ENCODE results near the gene LMNB1. TPM values are rescaled to one million over a fixed set of nuclear protein-coding genes. Genes with fewer than 3 reads are reported as not detected.
"Not testable (repeated sequence)": the region's sequence is repeated elsewhere in the genome, so short reads cannot be mapped to it uniquely, and the experiment has no call there.

LMNB1 gene, protein sequence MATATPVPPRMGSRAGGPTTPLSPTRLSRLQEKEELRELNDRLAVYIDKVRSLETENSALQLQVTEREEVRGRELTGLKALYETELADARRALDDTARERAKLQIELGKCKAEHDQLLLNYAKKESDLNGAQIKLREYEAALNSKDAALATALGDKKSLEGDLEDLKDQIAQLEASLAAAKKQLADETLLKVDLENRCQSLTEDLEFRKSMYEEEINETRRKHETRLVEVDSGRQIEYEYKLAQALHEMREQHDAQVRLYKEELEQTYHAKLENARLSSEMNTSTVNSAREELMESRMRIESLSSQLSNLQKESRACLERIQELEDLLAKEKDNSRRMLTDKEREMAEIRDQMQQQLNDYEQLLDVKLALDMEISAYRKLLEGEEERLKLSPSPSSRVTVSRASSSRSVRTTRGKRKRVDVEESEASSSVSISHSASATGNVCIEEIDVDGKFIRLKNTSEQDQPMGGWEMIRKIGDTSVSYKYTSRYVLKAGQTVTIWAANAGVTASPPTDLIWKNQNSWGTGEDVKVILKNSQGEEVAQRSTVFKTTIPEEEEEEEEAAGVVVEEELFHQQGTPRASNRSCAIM
- total RNA-seq (2012; rRNA removed), result 48.9 and 51.3 TPM in 2 replicates

DNA sequence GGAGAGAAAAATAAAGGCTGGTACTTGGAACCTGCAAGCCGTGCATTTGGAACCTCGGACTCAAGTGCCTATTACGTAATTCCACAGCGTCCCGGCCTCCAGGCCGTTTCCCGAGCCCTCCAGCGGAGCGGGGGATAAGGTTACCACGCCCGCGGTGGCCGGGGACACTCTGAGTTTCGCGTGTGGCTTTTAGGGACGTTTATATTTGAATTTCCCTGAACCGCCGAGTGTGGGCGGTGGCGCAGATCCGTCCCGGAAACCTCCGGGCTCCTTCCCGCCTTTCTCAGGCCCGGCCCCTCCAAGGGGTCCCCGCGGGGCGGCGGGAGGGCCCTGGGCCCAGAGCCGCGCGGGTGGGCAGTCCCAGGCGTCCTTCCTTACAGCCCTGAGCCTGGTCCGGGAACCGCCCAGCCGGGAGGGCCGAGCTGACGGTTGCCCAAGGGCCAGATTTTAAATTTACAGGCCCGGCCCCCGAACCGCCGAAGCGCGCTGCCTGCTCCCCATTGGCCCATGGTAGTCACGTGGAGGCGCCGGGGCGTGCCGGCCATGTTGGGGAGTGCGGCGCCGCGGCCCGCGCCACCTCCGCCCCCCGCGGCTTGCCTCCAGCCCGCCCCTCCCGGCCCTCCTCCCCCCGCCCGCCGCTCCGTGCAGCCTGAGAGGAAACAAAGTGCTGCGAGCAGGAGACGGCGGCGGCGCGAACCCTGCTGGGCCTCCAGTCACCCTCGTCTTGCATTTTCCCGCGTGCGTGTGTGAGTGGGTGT is at the start of gene LMNB1:
TSS of gene LMNB1 (plus strand) at position 638 of the 758 bp plus-strand sequence. CDS start 373 bp downstream, outside the sequence.
- Histone ChIP-seq H3K4me1 (ENCODE audit: control insufficient read depth, insufficient read depth, low read length) (peaks cover 13% of the 10 kb centered on the region), H3K27me3 (ENCODE audit: control insufficient read depth, insufficient read depth, low read length) (no peaks in the 10 kb centered on the region), H3K36me3 (ENCODE audit: insufficient read depth, low read length) (no peaks in the 10 kb centered on the region), H3K9me3 (replicated peaks; ENCODE audit: low read length) (no peaks in the 10 kb centered on the region), H3K9ac (ENCODE audit: low read depth, low read length) (peak within 1 kb of the TSS; percentile 93), H3K4me2 (ENCODE audit: low read length) (peak within 1 kb of the TSS; percentile 94), H3K4me3 (ENCODE audit: low read length) (peak within 1 kb of the TSS; percentile 77)

DNA sequence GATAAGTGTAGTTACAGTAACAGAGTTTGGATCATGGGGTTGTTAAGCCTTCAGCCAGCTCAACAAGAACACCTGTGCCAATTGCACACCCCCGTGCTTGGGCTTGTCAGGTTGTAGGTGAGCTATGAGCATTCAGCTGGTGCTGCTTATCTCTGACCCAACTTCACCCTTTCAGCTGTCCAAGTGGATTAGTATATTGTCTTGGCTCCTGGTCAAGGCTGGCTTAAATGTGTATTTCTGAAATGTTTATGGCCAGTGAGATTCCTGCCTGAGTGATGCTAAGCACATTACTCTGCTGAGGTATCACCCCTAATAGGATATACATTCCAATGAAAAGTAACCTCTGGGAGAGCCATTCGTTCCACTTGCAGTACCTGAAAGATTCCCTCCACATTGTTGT is 44.2 kb upstream of the LMNB1 start:
- Histone ChIP-seq H3K36me3 (ENCODE audit: insufficient read depth, low read length) (no peaks in the 10 kb centered on the region), H3K9me3 (replicated peaks; ENCODE audit: low read length) (no peaks in the 10 kb centered on the region), H3K27me3 (ENCODE audit: control insufficient read depth, insufficient read depth, low read length) (peaks cover 19% of the 10 kb centered on the region)

GRCh38 chr5:126734573-126734972 is 42.4 kb upstream of the LMNB1 start:
- H3K27me3 ChIP-seq (ENCODE audit: control insufficient read depth, insufficient read depth, low read length), result peaks cover 19% of the 10 kb centered on the region
- not testable (repeated sequence) for H3K9ac ChIP-seq (ENCODE audit: low read depth, low read length); H3K36me3 ChIP-seq (ENCODE audit: insufficient read depth, low read length); H3K4me1 ChIP-seq (ENCODE audit: control insufficient read depth, insufficient read depth, low read length); H3K4me3 ChIP-seq (ENCODE audit: low read length); H3K9me3 ChIP-seq (replicated peaks; ENCODE audit: low read length); H3K4me2 ChIP-seq (ENCODE audit: low read length)

More for the DNA sequence above, 44.2 kb upstream of the LMNB1 start:
- no peak overlapping the region for H3K4me3 ChIP-seq (ENCODE audit: low read length)
- no peak overlapping the region for H3K9ac ChIP-seq (ENCODE audit: low read depth, low read length)
- H3K4me1 ChIP-seq (ENCODE audit: control insufficient read depth, insufficient read depth, low read length), result no peaks in the 10 kb centered on the region
- no peak overlapping the region for H3K4me2 ChIP-seq (ENCODE audit: low read length)

DNA sequence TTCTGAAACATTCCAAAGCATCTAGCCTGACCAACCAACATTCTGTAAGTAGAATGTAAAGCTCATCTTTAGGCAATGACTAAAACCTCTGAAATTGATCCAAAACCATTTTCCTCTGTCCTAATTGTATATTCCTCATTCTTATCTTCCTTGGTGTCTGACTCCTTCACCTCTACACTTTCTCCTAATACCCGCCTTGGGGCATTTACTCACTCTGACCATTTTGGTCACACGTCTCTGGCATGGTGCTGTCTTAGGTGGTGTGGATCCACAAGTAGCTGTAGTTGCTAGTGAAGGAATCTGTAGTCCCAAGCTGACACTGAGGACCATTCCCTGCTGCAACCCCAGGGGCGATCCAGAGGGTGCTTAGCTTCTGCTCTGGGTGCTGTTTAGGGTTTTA is 40.8 kb upstream of the LMNB1 start:
- H3K4me3 ChIP-seq (ENCODE audit: low read length), result no peak overlapping the region
- no peaks in the 10 kb centered on the region for H3K4me1 ChIP-seq (ENCODE audit: control insufficient read depth, insufficient read depth, low read length)
- H3K4me2 ChIP-seq (ENCODE audit: low read length), result no peak overlapping the region
- H3K27me3 ChIP-seq (ENCODE audit: control insufficient read depth, insufficient read depth, low read length), result peaks cover 13% of the 10 kb centered on the region
- no peaks in the 10 kb centered on the region for H3K9me3 ChIP-seq (replicated peaks; ENCODE audit: low read length)
- no peaks in the 10 kb centered on the region for H3K36me3 ChIP-seq (ENCODE audit: insufficient read depth, low read length)
- no peak overlapping the region for H3K9ac ChIP-seq (ENCODE audit: low read depth, low read length)

DNA sequence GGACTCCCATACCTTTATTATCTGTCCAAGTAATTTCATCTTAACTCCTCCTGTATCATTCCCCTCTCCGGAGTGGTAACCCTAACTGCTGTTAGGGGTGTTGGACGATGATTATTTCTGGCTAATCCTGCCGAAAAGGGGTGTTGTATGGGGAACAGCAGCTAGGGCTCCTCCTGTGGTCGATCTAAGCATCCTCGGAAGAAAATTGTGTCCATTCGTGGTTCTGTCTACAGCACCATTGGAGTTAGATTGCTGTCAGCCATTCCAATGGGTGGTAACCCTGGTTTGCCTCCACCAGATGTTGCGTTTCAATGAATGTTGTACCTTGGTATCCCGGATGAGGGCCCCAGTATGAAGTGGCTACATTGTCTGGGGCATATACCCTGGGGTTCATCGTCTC is 35.6 kb upstream of the LMNB1 start:
- H3K27me3 ChIP-seq (ENCODE audit: control insufficient read depth, insufficient read depth, low read length), result no peaks in the 10 kb centered on the region
- H3K9me3 ChIP-seq (replicated peaks; ENCODE audit: low read length), result no peaks in the 10 kb centered on the region
- no peak overlapping the region for H3K9ac ChIP-seq (ENCODE audit: low read depth, low read length)
- no peaks in the 10 kb centered on the region for H3K4me1 ChIP-seq (ENCODE audit: control insufficient read depth, insufficient read depth, low read length)
- H3K36me3 ChIP-seq (ENCODE audit: insufficient read depth, low read length), result no peaks in the 10 kb centered on the region
- no peak overlapping the region for H3K4me2 ChIP-seq (ENCODE audit: low read length)
- H3K4me3 ChIP-seq (ENCODE audit: low read length), result no peak overlapping the region

- no peaks in the 10 kb centered on the region for H3K9me3 ChIP-seq (replicated peaks; ENCODE audit: low read length)
- no peak overlapping the region for H3K4me3 ChIP-seq (ENCODE audit: low read length)
- no peaks in the 10 kb centered on the region for H3K27me3 ChIP-seq (ENCODE audit: control insufficient read depth, insufficient read depth, low read length)
- no peak overlapping the region for H3K4me2 ChIP-seq (ENCODE audit: low read length)
- H3K9ac ChIP-seq (ENCODE audit: low read depth, low read length), result no peak overlapping the region
- H3K4me1 ChIP-seq (ENCODE audit: control insufficient read depth, insufficient read depth, low read length), result no peaks in the 10 kb centered on the region
- H3K36me3 ChIP-seq (ENCODE audit: insufficient read depth, low read length), result no peaks in the 10 kb centered on the region
Observed at GRCh38 chr5:126742425-126742824, 34.5 kb upstream of the LMNB1 start.

DNA sequence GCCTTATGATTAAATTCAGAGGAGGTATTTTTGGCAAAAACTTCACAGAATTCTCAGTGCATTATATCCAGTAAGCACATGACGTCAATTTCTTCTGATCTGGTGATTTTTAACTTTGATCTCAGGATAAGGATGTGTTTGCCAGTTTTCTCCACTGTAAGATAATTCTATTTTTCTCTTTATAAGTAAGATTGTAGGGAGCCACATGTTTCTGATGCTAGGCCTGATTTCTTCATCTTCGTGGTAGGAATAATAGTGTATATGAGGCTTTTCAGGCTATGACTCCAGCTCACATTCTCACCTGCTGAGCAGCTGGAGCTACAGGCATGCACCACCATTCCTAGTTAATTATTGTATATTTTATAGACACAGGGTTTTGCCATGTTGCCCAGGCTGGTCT is 32.1 kb upstream of the LMNB1 start:
- Histone ChIP-seq H3K4me1 (ENCODE audit: control insufficient read depth, insufficient read depth, low read length) (peaks cover 7% of the 10 kb centered on the region), H3K4me3 (ENCODE audit: low read length) (no peak overlapping the region), H3K9ac (ENCODE audit: low read depth, low read length) (no peak overlapping the region), H3K9me3 (replicated peaks; ENCODE audit: low read length) (no peaks in the 10 kb centered on the region), H3K27me3 (ENCODE audit: control insufficient read depth, insufficient read depth, low read length) (no peaks in the 10 kb centered on the region), H3K36me3 (ENCODE audit: insufficient read depth, low read length) (no peaks in the 10 kb centered on the region), H3K4me2 (ENCODE audit: low read length) (no peak overlapping the region)

DNA sequence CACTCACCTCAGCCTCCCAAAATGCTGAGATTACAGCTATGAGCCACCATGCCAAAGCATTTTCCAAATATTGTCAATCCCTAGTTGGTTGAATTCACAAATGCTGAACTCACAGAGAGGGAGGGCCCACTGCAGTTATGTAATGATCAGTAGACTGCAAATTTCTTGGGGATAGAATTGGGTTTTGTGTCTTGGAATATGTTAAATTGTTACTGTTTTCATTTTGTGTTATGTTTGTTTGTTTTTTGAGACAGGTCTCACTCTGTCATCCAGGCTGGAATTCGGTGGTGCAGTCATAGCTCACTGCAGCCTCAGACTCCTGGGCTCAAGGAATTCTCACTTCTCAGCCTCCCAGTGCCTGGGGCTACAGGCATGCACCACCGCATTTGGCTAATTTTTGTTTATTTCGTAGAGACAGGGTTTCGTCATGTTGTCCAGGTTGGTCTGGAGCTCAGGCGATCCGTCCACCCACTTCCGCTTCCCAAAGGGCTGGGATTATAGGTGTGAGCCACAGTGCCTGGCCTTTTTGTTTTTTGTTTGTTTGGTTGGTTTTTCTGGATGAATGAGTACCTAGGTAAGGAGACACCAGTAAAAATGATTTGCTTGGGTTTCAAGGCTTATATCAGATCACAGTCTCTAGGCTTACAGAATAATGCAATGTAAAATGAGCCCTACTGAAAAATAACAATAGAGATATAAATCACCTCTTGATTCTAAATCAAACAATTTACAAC is 31.5 kb upstream of the LMNB1 start:
- Histone ChIP-seq H3K9me3 (replicated peaks; ENCODE audit: low read length) (no peaks in the 10 kb centered on the region), H3K4me2 (ENCODE audit: low read length) (no peak overlapping the region), H3K36me3 (ENCODE audit: insufficient read depth, low read length) (no peaks in the 10 kb centered on the region), H3K27me3 (ENCODE audit: control insufficient read depth, insufficient read depth, low read length) (no peaks in the 10 kb centered on the region), H3K4me3 (ENCODE audit: low read length) (no peak overlapping the region), H3K9ac (ENCODE audit: low read depth, low read length) (no peak overlapping the region), H3K4me1 (ENCODE audit: control insufficient read depth, insufficient read depth, low read length) (peaks cover 7% of the 10 kb centered on the region)

GRCh38 chr5:126746290-126746689 is 30.6 kb upstream of the LMNB1 start:
- Histone ChIP-seq H3K9ac (ENCODE audit: low read depth, low read length) (no peak overlapping the region), H3K9me3 (replicated peaks; ENCODE audit: low read length) (no peaks in the 10 kb centered on the region), H3K4me3 (ENCODE audit: low read length) (no peak overlapping the region), H3K27me3 (ENCODE audit: control insufficient read depth, insufficient read depth, low read length) (no peaks in the 10 kb centered on the region), H3K4me2 (ENCODE audit: low read length) (no peak overlapping the region), H3K36me3 (ENCODE audit: insufficient read depth, low read length) (no peaks in the 10 kb centered on the region), H3K4me1 (ENCODE audit: control insufficient read depth, insufficient read depth, low read length) (peaks cover 7% of the 10 kb centered on the region)

DNA sequence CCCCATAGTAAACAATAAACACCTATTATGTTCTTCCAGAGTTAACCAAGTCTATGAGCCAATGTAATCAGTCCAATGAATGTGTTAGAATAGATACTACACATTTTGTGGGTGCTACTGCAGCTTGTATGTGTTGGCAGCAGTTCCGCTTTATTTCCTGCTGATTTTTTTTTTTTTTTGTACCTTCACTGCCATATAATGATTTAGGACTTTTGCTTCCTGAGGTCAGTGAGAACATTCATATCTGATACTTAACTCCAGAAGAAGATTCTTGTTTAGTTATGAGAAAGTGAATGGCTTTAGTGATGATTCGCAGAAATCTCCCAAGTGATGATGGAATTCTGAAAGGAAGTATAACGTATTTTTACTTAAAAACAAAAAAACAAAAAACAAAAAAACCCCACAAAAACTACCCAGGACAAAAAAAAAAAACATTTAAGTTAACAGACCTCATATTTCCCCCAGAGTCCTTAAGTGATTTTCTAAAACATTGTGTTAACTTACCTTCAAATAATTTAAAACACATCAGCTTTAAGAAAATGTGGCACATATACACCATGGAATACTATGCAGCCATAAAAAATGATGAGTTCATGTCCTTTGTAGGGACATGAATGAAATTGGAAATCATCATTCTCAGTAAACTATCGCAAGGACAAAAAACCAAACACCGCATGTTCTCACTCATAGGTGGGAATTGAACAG is 24.7 kb upstream of the LMNB1 start:
- H3K4me1 ChIP-seq (ENCODE audit: control insufficient read depth, insufficient read depth, low read length), result peaks cover 7% of the 10 kb centered on the region

More for the DNA sequence above, 24.7 kb upstream of the LMNB1 start:
- Histone ChIP-seq H3K4me2 (ENCODE audit: low read length) (no peak overlapping the region), H3K9ac (ENCODE audit: low read depth, low read length) (no peak overlapping the region), H3K36me3 (ENCODE audit: insufficient read depth, low read length) (no peaks in the 10 kb centered on the region), H3K4me3 (ENCODE audit: low read length) (no peak overlapping the region), H3K27me3 (ENCODE audit: control insufficient read depth, insufficient read depth, low read length) (no peaks in the 10 kb centered on the region), H3K9me3 (replicated peaks; ENCODE audit: low read length) (no peaks in the 10 kb centered on the region)

Data from skeletal muscle satellite cell (primary cell).